GM23248 (cell line): ENCODE results near the gene FUCA2. TPM values are rescaled to one million over a fixed set of nuclear protein-coding genes. Genes with fewer than 3 reads are reported as not detected.
A peak's percentile ranks its signal among the peaks of the same experiment; 100 is the strongest.

ENCODE experiments used
- DNase-seq: peaks from one replicate; pipeline ENCODE4 v3.0.0-alpha.2; 2015
- H2AFZ ChIP-seq: fragments of 200-600 bp; sonication (generic); 2 replicates; pipeline ENCODE4 v1.6.1; 2016; ENCODE audit warnings: antibody characterized with exemption
- H3F3A ChIP-seq: fragments of 200-600 bp; sonication (generic); 2 replicates; pipeline ENCODE4 v1.6.1; 2016; ENCODE audit warnings: mild to moderate bottlenecking, antibody characterized with exemption, mixed run types; ENCODE audit not compliant: insufficient read depth
- H3K27ac ChIP-seq: fragments of 200-600 bp; sonication (generic); 2 replicates; pipeline ENCODE4 v1.5.1; 2016; ENCODE audit warnings: mild to moderate bottlenecking
- H3K27me3 ChIP-seq: fragments of 200-600 bp; sonication (generic); replicated peaks from 2 replicates; pipeline ENCODE4 v1.6.1; 2016; ENCODE audit warnings: mild to moderate bottlenecking; ENCODE audit not compliant: insufficient read depth
- H3K36me3 ChIP-seq: fragments of 200-600 bp; sonication (generic); 2 replicates; pipeline ENCODE4 v1.6.1; 2016; ENCODE audit warnings: low read depth, mild to moderate bottlenecking
- H3K4me1 ChIP-seq: fragments of 200-600 bp; sonication (generic); 2 replicates; pipeline ENCODE4 v1.6.1; 2016; ENCODE audit warnings: mild to moderate bottlenecking; ENCODE audit not compliant: insufficient read depth
- H3K4me2 ChIP-seq: fragments of 200-600 bp; sonication (generic); one replicate; pipeline ENCODE4 v1.6.1; 2016; ENCODE audit warnings: mild to moderate bottlenecking; ENCODE audit not compliant: unreplicated experiment
- H3K4me3 ChIP-seq: fragments of 200-600 bp; sonication (generic); 2 replicates; pipeline ENCODE4 v1.5.1; 2016; ENCODE audit warnings: mild to moderate bottlenecking
- H3K79me2 ChIP-seq: fragments of 200-600 bp; sonication (generic); 2 replicates; pipeline ENCODE4 v1.6.1; 2016; ENCODE audit warnings: mild to moderate bottlenecking; ENCODE audit not compliant: insufficient read depth
- H3K9ac ChIP-seq: fragments of 200-600 bp; sonication (generic); 2 replicates; pipeline ENCODE4 v1.6.1; 2016; ENCODE audit warnings: mild to moderate bottlenecking
- H3K9me2 ChIP-seq: fragments of 200-600 bp; sonication (generic); 2 replicates; pipeline ENCODE4 v1.6.1; 2016; ENCODE audit warnings: mixed run types, mild to moderate bottlenecking, moderate library complexity; ENCODE audit not compliant: insufficient read depth
- H3K9me3 ChIP-seq: fragments of 200-600 bp; sonication (generic); one replicate; pipeline ENCODE4 v1.6.1; 2017; ENCODE audit warnings: low read depth
- H4K20me1 ChIP-seq: fragments of 200-600 bp; sonication (generic); 2 replicates; pipeline ENCODE4 v1.6.0; 2016; ENCODE audit not compliant: insufficient read depth
- EZH2 ChIP-seq: fragments of 200-600 bp; sonication (generic); IDR thresholded peaks from 2 replicates; pipeline ENCODE4 v1.6.1; 2018; ENCODE audit warnings: antibody characterized with exemption, mild to moderate bottlenecking; ENCODE audit not compliant: insufficient read depth, poor library complexity, severe bottlenecking
- EZH2phosphoT487 ChIP-seq: fragments of 200-600 bp; sonication (generic); IDR thresholded peaks from 2 replicates; pipeline ENCODE4 v1.6.1; 2018; ENCODE audit warnings: antibody characterized with exemption, moderate library complexity, mild to moderate bottlenecking, low read depth; ENCODE audit not compliant: insufficient read depth
- WGBS, 2 experiments: methylation state at CpG; one replicate each; pipeline ENCODE4 v1.1.6; 2015 to 2017; ENCODE audit warnings: low lambda C conversion rate in 2 of 2, low coverage in 1 of 2; ENCODE audit errors: missing lambda C conversion rate in 2 of 2; 5-methylcytosine and 5-hydroxymethylcytosine counted together
- in situ Hi-C: fragments of 300-500 bp; cut with MboI; formaldehyde crosslinking; loops from 2 replicates; pipeline ENCODE4 v1.15.0; 2020
- polyA plus RNA-seq: library from polyadenylated mRNA; unstranded; fragments of >200 nt; fragmentation: Nextera tagmentation; extraction: Ambion mirVana; gene quantifications from 2 replicates; pipeline ENCODE4 v1.2.1, GENCODE V29; 2016
- total RNA-seq: library from RNA; depleted of rRNA; stranded (reverse); fragments of >200 nt; shearing (Covaris generic); gene quantifications from 2 replicates; pipeline ENCODE4 v1.2.3, GENCODE V29; 2014

Gene FUCA2
- total and polyA plus RNA-seq, 2 experiments from 2014 or later, result 57.2 to 108 TPM

DNA sequence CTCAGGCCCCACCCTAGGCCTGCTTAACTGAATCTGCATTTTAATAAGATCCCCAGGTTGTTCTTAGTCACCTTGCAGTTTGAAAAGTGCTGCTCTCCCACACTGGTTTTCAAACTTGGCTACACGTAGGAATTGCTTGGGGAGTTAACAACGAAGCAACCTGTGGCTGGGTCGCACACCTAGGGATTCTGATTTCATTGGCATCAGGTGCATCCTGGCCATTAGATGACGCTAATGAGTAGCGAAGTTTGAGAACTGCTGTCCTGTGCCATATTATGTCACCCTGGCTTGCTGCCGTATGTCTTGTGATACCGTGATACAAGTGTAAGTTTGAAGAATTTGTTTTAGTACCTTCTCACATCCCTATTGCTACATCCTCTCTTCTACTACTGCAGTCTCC, 28.2 kb upstream of the FUCA2 start:
- in situ Hi-C loops, result no loop called here
- 97% methylated on average over 7 of the region's 7 CpGs for WGBS, 2 experiments
- Histone ChIP-seq H3K9me3 (no peaks in the 10 kb centered on the region), H3K27ac (no peak overlapping the region), H3K4me3 (no peak overlapping the region), H3K9ac (no peak overlapping the region), H3K36me3 (no peaks in the 10 kb centered on the region), H3K9me2 (no peaks in the 10 kb centered on the region), H3K4me1 (peaks cover 12% of the 10 kb centered on the region; the same call in 1 of the 2 replicates), H4K20me1 (no peaks in the 10 kb centered on the region), H2AFZ (no peak overlapping the region), H3K27me3 (no peaks in the 10 kb centered on the region), H3K4me2 (no peak overlapping the region), H3F3A (no peaks in the 10 kb centered on the region), H3K79me2 (peaks cover 35% of the 10 kb centered on the region)
- DNase-seq, result no peak
- TF ChIP-seq EZH2, result no peak
- TF ChIP-seq EZH2phosphoT487, result no peak

GRCh38 chr6:143539106-143539505, 27.6 kb upstream of the FUCA2 start:
- H3K27ac ChIP-seq, result no peak overlapping the region
- H2AFZ ChIP-seq, result no peak overlapping the region
- no peak overlapping the region for H3K4me3 ChIP-seq
- H3K4me2 ChIP-seq, result no peak overlapping the region
- peaks cover 35% of the 10 kb centered on the region for H3K79me2 ChIP-seq
- DNase-seq, result no peak
- in situ Hi-C loops, result no loop called here
- peaks cover 12% of the 10 kb centered on the region; the same call in 1 of the 2 replicates for H3K4me1 ChIP-seq
- H3K9me2 ChIP-seq, result no peaks in the 10 kb centered on the region
- H3K27me3 ChIP-seq, result no peaks in the 10 kb centered on the region
- no peaks in the 10 kb centered on the region for H4K20me1 ChIP-seq
- 85% methylated on average over 4 of the region's 4 CpGs for WGBS, 2 experiments
- H3K9ac ChIP-seq, result no peak overlapping the region
- no peak for TF ChIP-seq EZH2
- TF ChIP-seq EZH2phosphoT487, result no peak
- H3K9me3 ChIP-seq, result no peaks in the 10 kb centered on the region
- no peaks in the 10 kb centered on the region for H3F3A ChIP-seq
- no peaks in the 10 kb centered on the region for H3K36me3 ChIP-seq

GRCh38 chr6:143538374-143538773, 26.9 kb upstream of the FUCA2 start:
- in situ Hi-C loops, result no loop called here
- H3K4me2 ChIP-seq, result no peak overlapping the region

GRCh38 chr6:143536866-143537691, 25.6 kb upstream of the FUCA2 start:
- H3K9ac ChIP-seq, result peak overlapping the region; percentile 67

More at GRCh38 chr6:143538374-143538773, 26.9 kb upstream of the FUCA2 start:
- peaks cover 30% of the 10 kb centered on the region for H3K79me2 ChIP-seq
- no peak for DNase-seq
- peaks cover 12% of the 10 kb centered on the region; the same call in 1 of the 2 replicates for H3K4me1 ChIP-seq
- H3K27ac ChIP-seq, result no peak overlapping the region
- no peaks in the 10 kb centered on the region for H3K9me2 ChIP-seq
- WGBS, 2 experiments, result 98 to 99% methylated on average over 7 of the region's 7 CpGs
- H3K9ac ChIP-seq, result no peak overlapping the region
- H3K9me3 ChIP-seq, result no peaks in the 10 kb centered on the region
- no peak overlapping the region for H3K4me3 ChIP-seq
- no peaks in the 10 kb centered on the region for H3K27me3 ChIP-seq
- H3F3A ChIP-seq, result no peaks in the 10 kb centered on the region
- no peak overlapping the region for H2AFZ ChIP-seq
- no peaks in the 10 kb centered on the region for H4K20me1 ChIP-seq
- H3K36me3 ChIP-seq, result no peaks in the 10 kb centered on the region
- no peak for TF ChIP-seq EZH2phosphoT487
- TF ChIP-seq EZH2, result no peak

More at GRCh38 chr6:143536866-143537691, 25.6 kb upstream of the FUCA2 start:
- Histone ChIP-seq H3K36me3 (no peaks in the 10 kb centered on the region), H3K4me1 (peaks cover 5% of the 10 kb centered on the region; the same call in 1 of the 2 replicates), H2AFZ (peak overlapping the region; percentile 92), H4K20me1 (no peaks in the 10 kb centered on the region), H3K4me2 (peak overlapping the region; percentile 82), H3F3A (no peaks in the 10 kb centered on the region), H3K9me3 (no peaks in the 10 kb centered on the region), H3K27ac (peak overlapping the region; percentile 16; the same call in 1 of the 2 replicates), H3K9me2 (no peaks in the 10 kb centered on the region), H3K79me2 (peaks cover 24% of the 10 kb centered on the region), H3K27me3 (no peaks in the 10 kb centered on the region; the same call in 1 of the 2 replicates), H3K4me3 (peak overlapping the region; percentile 76)
- peak; percentile 81 for DNase-seq
- WGBS, 2 experiments, result 1% methylated on average over 27 to 53 of the region's 103 CpGs
- TF ChIP-seq EZH2 (no peak), EZH2phosphoT487 (no peak)
- in situ Hi-C loops, result no loop called here
